Cardiac muscle cell (in vitro differentiated cells and primary cell): ENCODE results near the gene ADM. TPM values are rescaled to one million over a fixed set of nuclear protein-coding genes. Genes with fewer than 3 reads are reported as not detected.
"Not testable (repeated sequence)": the region's sequence is repeated elsewhere in the genome, so short reads cannot be mapped to it uniquely, and the experiment has no call there.

Experiments used
- DNase-seq, 2 donors: peaks; one replicate each; pipeline versions ENCODE4 v3.0.0 to v3.0.0-alpha.2; 2010 to 2017; ENCODE audit warnings: low read depth in 1 of 2, low spot score in 1 of 2
- H3K27ac ChIP-seq: fragments of 200-600 bp; sonication (generic); 2 replicates; pipeline ENCODE4 v1.5.1; 2016
- H3K27me3 ChIP-seq: fragments of 200-600 bp; sonication (generic); 2 replicates; pipeline ENCODE4 v1.6.0; 2016; ENCODE audit warnings: control low read depth
- H3K36me3 ChIP-seq: fragments of 200-600 bp; sonication (generic); 2 replicates; pipeline ENCODE4 v1.5.1; 2016; ENCODE audit warnings: control low read depth
- H3K4me1 ChIP-seq: fragments of 200-600 bp; sonication (generic); 2 replicates; pipeline ENCODE4 v1.8.1; 2017; ENCODE audit warnings: low read depth, mild to moderate bottlenecking, mixed run types
- H3K4me3 ChIP-seq: fragments of 200-600 bp; sonication (generic); 2 replicates; pipeline ENCODE4 v1.5.1; 2016; ENCODE audit warnings: mild to moderate bottlenecking
- H3K9me3 ChIP-seq: fragments of 200-600 bp; sonication (generic); 2 replicates; pipeline ENCODE4 v1.5.1; 2017; ENCODE audit warnings: low read depth, mild to moderate bottlenecking, control low read depth
- CTCF ChIP-seq: IDR thresholded peaks from 2 replicates; pipeline ENCODE4 v1.5.1; 2012; ENCODE audit warnings: low read depth, mild to moderate bottlenecking, low read length
- polyA plus RNA-seq: library from polyadenylated mRNA; unstranded; fragments of >200 nt; fragmentation: Nextera tagmentation; extraction: Ambion mirVana; gene quantifications from 2 replicates; pipeline ENCODE4 v1.2.1, GENCODE V29; 2016
- total RNA-seq: library from RNA; depleted of rRNA; stranded (reverse); fragments of >200 nt; gene quantifications from 2 replicates; pipeline ENCODE4 v1.2.3, GENCODE V29; 2016

ADM gene
- total RNA-seq = 79.6 and 144 TPM in 2 replicates
- polyA plus RNA-seq = 60.2 and 93.1 TPM in 2 replicates

- Histone ChIP-seq H3K27me3 (peaks cover 33% of the 10 kb centered on the region), H3K36me3 (no peaks in the 10 kb centered on the region), H3K27ac (peak within 1 kb of the TSS; percentile 61), H3K9me3 (no peaks in the 10 kb centered on the region), H3K4me1 (peaks cover 11% of the 10 kb centered on the region), H3K4me3 (peak within 1 kb of the TSS; percentile 68)
- peak; percentile 89 to 96 for DNase-seq
- peak; percentile 64 for TF ChIP-seq CTCF
Observed at GRCh38 chr11:10304495-10305261, at the start of gene ADM. Gene ADM (plus strand): TSS chr11:10305073. CDS start chr11:10305701, 628 bp downstream.

- no peaks in the 10 kb centered on the region for H3K36me3 ChIP-seq
Observed at GRCh38 chr11:10255388-10256125, 49.3 kb upstream of the ADM start.

GRCh38 chr11:10257478-10257877 lies 47.4 kb upstream of the ADM start:
- DNase-seq = no peak
- H3K4me3 ChIP-seq = no peak overlapping the region
- peaks cover 7% of the 10 kb centered on the region for H3K4me1 ChIP-seq
- no peak for TF ChIP-seq CTCF
- no peaks in the 10 kb centered on the region for H3K27me3 ChIP-seq
- H3K27ac ChIP-seq = peak overlapping the region; percentile 60
- H3K36me3 ChIP-seq = no peaks in the 10 kb centered on the region
- H3K9me3 ChIP-seq = no peaks in the 10 kb centered on the region

More at GRCh38 chr11:10255388-10256125, 49.3 kb upstream of the ADM start:
- H3K4me1 ChIP-seq = peaks cover 7% of the 10 kb centered on the region
- H3K27ac ChIP-seq = no peak overlapping the region
- H3K27me3 ChIP-seq = no peaks in the 10 kb centered on the region
- H3K9me3 ChIP-seq = no peaks in the 10 kb centered on the region
- no peak for DNase-seq
- no peak overlapping the region for H3K4me3 ChIP-seq
- no peak for TF ChIP-seq CTCF

GRCh38 chr11:10261821-10262220 lies 43.1 kb upstream of the ADM start:
- no peak for DNase-seq
- Histone ChIP-seq H3K36me3 (no peaks in the 10 kb centered on the region), H3K9me3 (no peaks in the 10 kb centered on the region), H3K27me3 (no peaks in the 10 kb centered on the region), H3K27ac (no peak overlapping the region), H3K4me1 (peaks cover 7% of the 10 kb centered on the region), H3K4me3 (no peak overlapping the region)
- no peak for TF ChIP-seq CTCF

- TF ChIP-seq CTCF = no peak
- H3K4me3 ChIP-seq = no peak overlapping the region
- H3K36me3 ChIP-seq = no peaks in the 10 kb centered on the region
- H3K27ac ChIP-seq = no peak overlapping the region
- H3K4me1 ChIP-seq = peaks cover 4% of the 10 kb centered on the region
- H3K27me3 ChIP-seq = no peaks in the 10 kb centered on the region
- peak in 1 of 2 donors; percentile 58 for DNase-seq
- H3K9me3 ChIP-seq = no peaks in the 10 kb centered on the region
Observed at GRCh38 chr11:10263929-10264328, 40.9 kb upstream of the ADM start.

GRCh38 chr11:10264716-10265115 lies 40.2 kb upstream of the ADM start:
- not testable (repeated sequence) for H3K4me3 ChIP-seq, H3K27ac ChIP-seq, H3K27me3 ChIP-seq, H3K4me1 ChIP-seq, H3K9me3 ChIP-seq, H3K36me3 ChIP-seq, DNase-seq
